Measurements from ENCODE around the gene WDR43. TPM values are rescaled to one million over a fixed set of nuclear protein-coding genes. Genes with fewer than 3 reads are reported as not detected.

Gene WDR43
- total RNA-seq, 2 experiments from 2014 or later, result 62.4 to 73.2 TPM

DNA sequence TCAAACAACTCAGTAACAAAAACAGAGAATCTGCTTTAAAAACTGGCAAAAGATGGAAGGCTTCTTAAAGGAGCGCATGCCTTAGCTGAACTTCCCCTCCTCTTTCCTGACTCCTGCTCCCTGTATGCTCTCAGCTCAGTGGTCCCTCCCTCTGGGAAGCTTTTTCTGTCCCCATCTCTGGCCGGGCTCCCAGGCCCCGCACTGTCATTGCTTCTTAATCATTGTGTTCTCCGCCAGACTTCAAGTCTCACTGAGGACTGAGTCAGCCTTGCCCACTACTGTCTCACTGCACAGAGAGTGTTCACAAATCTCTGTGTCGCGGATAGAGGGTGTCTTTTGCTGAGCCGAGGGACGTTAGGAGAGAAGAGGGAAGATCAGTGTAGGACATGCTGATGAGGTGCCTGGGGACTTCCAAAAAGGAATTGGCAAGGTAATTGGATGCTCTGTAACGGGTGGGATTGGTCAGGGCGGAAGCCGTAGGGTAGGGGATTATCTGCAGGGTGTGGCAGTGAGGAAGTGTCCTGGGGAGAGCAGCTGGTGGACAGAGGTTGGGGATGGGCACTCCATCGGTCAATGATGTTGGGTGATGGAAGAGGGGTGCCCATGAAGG lies 102.9 kb downstream of the WDR43 start:
- ATAC-seq (ENCODE audit: poor library complexity) (no peak), DNase-seq (no peak)
- Histone ChIP-seq H3K36me3 (ENCODE audit: insufficient read depth, low read length) (no peaks in the 10 kb centered on the region), H3K27me3 (ENCODE audit: control insufficient read depth in 1 of 2, insufficient read depth in 2 of 2, low read length in 2 of 2) (no peaks in the 10 kb centered on the region), H3K9me3 (ENCODE audit: control insufficient read depth in 1 of 2, insufficient read depth in 1 of 2, low read length in 2 of 2) (no peaks in the 10 kb centered on the region), H3K4me1 (ENCODE audit: insufficient read depth, low read length) (peaks cover 34% of the 10 kb centered on the region), H3K4me3 (ENCODE audit: low read length) (no peak overlapping the region), H3K27ac (ENCODE audit: low read depth in 1 of 2, low read length in 2 of 2) (no peak overlapping the region)
- POLR2A ChIA-PET, result interaction anchor here (1.9 kb wide), 1 partner anchor 18 kb away, joined by 6 read pairs; no protein-coding TSS in a partner anchor
- Mint-ChIP-seq H3K4me1 (ENCODE audit: low read depth) (peaks cover 37% of the 10 kb centered on the region), H3K9me3 (no peaks in the 10 kb centered on the region), H3K4me3 (no peak overlapping the region), H3K36me3 (ENCODE audit: low read depth) (no peaks in the 10 kb centered on the region), H3K27ac (no peak overlapping the region), H3K27me3 (no peaks in the 10 kb centered on the region)
- intact Hi-C loops (cut with DNase I, micrococcal nuclease), result no loop called here
- TF ChIP-seq, protein P1, sequence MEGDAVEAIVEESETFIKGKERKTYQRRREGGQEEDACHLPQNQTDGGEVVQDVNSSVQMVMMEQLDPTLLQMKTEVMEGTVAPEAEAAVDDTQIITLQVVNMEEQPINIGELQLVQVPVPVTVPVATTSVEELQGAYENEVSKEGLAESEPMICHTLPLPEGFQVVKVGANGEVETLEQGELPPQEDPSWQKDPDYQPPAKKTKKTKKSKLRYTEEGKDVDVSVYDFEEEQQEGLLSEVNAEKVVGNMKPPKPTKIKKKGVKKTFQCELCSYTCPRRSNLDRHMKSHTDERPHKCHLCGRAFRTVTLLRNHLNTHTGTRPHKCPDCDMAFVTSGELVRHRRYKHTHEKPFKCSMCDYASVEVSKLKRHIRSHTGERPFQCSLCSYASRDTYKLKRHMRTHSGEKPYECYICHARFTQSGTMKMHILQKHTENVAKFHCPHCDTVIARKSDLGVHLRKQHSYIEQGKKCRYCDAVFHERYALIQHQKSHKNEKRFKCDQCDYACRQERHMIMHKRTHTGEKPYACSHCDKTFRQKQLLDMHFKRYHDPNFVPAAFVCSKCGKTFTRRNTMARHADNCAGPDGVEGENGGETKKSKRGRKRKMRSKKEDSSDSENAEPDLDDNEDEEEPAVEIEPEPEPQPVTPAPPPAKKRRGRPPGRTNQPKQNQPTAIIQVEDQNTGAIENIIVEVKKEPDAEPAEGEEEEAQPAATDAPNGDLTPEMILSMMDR (IDR thresholded peaks at IDR 0.05), result no peak
- CTCF ChIA-PET, result no interaction called here

Other genes with a start within 250 kb of the WDR43 start
- 100 to 1,000 TPM; 290 to 304 TPM for gene PPP1CB, start 142.8 kb upstream of the WDR43 start, total RNA-seq
- 10 to 100 TPM; 12.7 to 12.8 TPM for gene SPDYA, start 83.8 kb upstream of the WDR43 start, total RNA-seq
- 10 to 100 TPM; 18.7 to 20.8 TPM for gene TRMT61B, start 24.4 kb upstream of the WDR43 start, total RNA-seq
- 1 to 10 TPM; 2.0 to 2.3 TPM for gene TOGARAM2, start 86.6 kb downstream of the WDR43 start, total RNA-seq
- not detected for gene PCARE, start 179.9 kb downstream of the WDR43 start, total RNA-seq
- 10 to 100 TPM; 36.8 to 39.4 TPM for gene CLIP4, start 220.7 kb downstream of the WDR43 start, total RNA-seq